GM12865 (cell line): Measurements from ENCODE around the gene VWA3A.
"Not testable (repeated sequence)": the region's sequence is repeated elsewhere in the genome, so short reads cannot be mapped to it uniquely, and the experiment has no call there.

Source experiments
- DNase-seq: peaks from one replicate; pipeline ENCODE4 v3.0.0; 2010; ENCODE audit warnings: low read depth
- H3K4me3 ChIP-seq: 2 replicates; pipeline ENCODE4 v1.5.1; 2011; ENCODE audit warnings: mild to moderate bottlenecking, low read depth, low read length, control low read depth
- TF ChIP-seq, protein P1 (sequence below): IDR thresholded peaks from 2 replicates; pipeline ENCODE4 v1.5.1; 2011; ENCODE audit warnings: low read length, control low read depth, low read depth, inconsistent platforms; ENCODE audit not compliant: insufficient read depth; ENCODE audit errors: missing control alignments

VWA3A gene

DNA sequence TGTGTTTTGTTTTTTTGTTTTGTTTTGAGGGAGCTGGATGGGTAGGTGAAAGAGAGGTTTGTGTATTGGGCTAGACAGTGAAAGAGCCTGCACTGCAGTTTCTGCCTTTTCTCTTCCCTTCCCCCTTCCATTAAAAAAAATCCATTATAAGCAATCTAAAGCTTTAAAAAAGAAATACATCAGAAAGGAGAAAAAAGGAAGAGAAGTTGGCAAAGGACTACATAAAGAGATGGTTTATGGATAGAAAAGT is 103.0 kb downstream of the VWA3A start:
- no peak for DNase-seq
- TF ChIP-seq, protein P1, sequence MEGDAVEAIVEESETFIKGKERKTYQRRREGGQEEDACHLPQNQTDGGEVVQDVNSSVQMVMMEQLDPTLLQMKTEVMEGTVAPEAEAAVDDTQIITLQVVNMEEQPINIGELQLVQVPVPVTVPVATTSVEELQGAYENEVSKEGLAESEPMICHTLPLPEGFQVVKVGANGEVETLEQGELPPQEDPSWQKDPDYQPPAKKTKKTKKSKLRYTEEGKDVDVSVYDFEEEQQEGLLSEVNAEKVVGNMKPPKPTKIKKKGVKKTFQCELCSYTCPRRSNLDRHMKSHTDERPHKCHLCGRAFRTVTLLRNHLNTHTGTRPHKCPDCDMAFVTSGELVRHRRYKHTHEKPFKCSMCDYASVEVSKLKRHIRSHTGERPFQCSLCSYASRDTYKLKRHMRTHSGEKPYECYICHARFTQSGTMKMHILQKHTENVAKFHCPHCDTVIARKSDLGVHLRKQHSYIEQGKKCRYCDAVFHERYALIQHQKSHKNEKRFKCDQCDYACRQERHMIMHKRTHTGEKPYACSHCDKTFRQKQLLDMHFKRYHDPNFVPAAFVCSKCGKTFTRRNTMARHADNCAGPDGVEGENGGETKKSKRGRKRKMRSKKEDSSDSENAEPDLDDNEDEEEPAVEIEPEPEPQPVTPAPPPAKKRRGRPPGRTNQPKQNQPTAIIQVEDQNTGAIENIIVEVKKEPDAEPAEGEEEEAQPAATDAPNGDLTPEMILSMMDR, result no peak
- peak overlapping the region; percentile 14; the same call in 1 of the 2 replicates for H3K4me3 ChIP-seq

DNA sequence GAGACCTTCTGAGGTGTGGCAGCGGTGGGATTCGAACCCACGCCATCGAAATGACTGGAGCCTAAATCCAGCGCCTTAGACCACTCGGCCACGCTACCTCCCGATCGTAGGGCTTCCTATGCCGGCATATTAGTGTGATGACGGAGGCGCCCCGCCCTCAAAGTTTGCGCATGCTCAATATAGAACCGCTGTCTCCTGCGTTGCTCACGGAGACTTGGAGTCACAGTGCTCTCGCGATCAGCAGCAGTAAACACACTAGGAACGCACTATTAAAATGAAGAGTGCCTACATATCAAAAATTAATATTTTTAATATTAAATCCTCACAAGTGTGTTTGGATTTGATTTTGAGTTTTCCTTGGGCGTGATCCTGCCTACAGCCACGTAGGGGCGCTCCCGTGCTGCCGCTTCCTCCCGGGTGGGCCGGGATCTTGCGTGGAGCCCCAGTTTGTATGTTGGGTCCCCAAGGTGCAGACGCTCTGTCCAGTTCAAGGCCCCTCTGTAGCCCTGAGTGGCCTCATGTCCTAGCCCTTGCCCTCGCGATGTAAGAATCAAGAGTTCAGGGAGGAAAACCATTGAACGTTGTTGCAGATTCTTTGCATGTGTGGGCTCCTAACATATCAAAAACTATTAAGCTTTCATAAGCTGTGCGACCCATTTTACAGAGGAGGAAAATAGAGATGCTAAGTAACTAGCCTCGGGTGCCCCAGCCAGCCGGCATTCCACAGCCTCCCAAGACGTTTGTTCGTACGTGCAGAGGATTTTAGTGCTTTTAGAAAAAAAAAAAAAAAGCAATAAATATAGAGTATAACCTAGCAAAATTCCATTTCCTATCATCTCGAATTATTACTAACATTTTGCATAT is 103.6 kb downstream of the VWA3A start:
- peak; percentile 95 for DNase-seq
- peak overlapping the region; percentile 66 for H3K4me3 ChIP-seq
- TF ChIP-seq, protein P1, result peak; percentile 87

DNA sequence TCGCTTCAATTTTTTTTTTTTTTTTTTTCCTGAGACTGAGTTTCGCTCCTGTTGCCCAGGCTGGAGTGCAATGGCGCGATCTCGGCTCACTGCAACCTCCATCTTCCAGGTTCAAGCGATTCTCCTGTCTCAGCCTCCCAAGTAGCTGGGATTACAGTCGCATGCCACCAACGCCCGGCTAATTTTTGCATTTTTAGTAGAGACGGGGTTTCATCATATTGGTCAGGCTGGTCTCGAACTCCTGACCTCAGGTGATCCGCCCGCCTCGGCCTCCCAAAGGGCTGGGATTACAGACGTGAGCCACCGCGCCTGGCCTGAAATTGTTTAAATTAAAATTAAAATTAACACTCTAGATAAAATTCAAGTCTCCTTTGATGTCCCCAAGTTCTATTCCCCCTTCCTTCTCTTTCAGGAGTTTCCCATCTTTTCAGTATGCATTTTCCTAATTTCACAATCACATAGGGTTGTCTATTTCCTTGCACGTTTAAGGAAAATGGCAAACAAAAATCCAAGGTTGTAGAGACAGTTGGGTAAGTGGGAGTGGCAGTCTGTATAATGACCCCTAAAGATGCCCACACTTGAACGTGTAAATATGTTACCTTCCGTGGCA is 104.3 kb downstream of the VWA3A start:
- peak overlapping the region; percentile 66 for H3K4me3 ChIP-seq
- DNase-seq, result not testable (repeated sequence)

DNA sequence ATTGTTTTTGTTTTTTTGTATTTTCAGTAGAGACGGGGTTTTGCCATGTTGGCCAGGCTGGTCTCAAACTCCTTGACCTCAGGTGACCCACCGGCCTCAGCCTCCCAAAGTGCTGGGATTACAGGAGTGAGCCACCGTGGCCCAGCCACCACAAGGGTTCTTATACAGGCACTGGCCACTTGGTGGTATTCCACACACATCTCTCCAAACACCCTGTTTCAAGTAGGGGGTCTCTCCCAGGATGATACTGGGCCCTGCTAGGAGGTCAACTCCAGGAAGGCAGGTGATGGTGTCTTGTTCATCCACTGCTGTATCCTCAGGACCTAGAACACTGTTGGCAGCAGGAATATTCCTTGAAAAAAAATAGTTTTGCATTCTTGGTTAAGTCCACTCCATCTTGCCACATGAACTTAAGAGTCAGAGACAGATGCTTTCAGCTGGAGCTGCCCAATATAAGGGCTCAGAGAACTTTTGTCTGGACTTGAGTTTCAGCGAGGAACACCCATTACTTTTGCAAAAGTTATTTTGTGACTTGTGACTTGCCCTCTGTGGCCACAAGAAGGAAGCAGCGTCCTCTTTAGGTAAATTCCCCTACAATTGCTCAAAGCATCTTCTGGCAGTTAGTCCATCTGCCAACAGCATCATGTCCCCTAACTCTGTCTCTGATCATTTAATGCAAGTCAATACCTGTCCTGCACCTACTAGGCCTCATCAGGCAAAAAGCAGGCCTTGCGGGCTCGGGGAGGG is 106.4 kb downstream of the VWA3A start:
- DNase-seq, result peak; percentile 59
- TF ChIP-seq, protein P1, result peak; percentile 11
- H3K4me3 ChIP-seq, result no peak overlapping the region

DNA sequence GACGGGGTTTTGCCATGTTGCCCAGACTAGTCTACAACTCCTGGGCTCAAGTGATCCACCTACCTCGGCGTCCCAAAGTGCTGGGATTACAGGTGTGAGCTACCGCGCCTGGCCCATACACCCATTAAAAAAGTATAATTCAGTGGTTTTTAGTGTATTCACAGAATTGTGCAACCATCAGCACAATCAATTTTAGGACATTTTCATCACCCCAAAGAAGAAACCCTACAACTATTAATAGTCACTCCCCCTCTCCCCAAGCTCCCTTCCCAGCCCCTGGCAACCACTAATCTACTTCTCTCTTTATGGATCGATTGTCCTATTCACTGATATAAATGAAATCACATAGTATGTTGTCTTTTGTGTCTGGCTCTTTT is 109.9 kb downstream of the VWA3A start:
- TF ChIP-seq, protein P1, result no peak
- DNase-seq, result no peak
- H3K4me3 ChIP-seq, result no peak overlapping the region

DNA sequence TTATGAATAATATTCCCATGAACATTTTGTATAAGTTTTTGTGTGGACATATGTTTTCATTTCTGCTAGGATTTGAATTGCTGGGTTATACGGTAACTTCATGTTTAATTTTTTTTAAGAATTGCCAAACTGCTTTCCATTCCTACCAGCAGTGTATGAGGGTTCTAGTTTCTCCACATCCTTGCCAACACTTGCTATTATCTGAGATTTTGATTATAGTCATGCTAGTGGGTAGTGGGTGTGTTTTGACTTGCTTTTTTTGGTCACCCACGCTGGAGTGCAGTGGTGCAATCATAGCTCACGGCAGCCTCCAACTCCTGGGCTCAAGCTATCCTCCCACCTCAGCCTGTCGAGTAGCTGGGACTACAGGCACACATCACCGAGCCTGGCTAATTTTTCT is 110.8 kb downstream of the VWA3A start:
- no peak for DNase-seq
- H3K4me3 ChIP-seq, result no peak overlapping the region
- TF ChIP-seq, protein P1, result no peak

DNA sequence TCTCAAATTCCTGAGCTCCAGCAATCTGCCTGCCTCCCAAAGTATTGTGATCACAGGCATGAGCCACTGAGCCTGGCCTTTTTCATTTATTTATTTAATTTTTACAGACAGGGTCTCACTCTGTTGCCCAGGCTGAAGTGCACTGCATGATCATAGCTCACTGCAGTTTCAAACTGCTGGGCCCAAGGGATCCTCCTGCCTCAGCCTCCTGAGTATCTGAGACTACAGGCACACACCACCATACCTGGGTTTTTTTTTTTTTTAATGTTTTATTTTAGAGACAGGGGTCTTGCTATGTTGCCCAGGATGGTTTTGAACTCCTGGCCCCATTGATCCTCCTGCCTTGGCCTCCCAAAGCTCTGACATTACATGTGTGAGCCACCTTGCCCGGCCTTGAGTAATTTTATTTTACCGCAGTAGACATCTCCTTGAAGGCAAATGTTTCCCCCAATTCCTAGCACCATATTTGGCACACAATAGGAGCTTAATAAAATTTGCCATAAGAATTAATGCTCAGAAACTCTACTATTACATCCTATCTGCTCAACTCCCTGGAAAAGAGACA is 111.8 kb downstream of the VWA3A start:
- no peak overlapping the region for H3K4me3 ChIP-seq
- DNase-seq, result no peak
- TF ChIP-seq, protein P1, result no peak
